GM19397 (cell line): Measurements from ENCODE around the gene MYO16.

Source experiments
- ATAC-seq: cut with Tn5 transposase; IDR thresholded peaks from one replicate; pipeline ENCODE4 v1.9.1; 2021; ENCODE audit warnings: mild to moderate bottlenecking, moderate library complexity; ENCODE audit not compliant: unreplicated experiment

The MYO16 gene

GRCh38 chr13:109144693-109145437, 515.5 kb downstream of the MYO16 start:
- ATAC-seq, result peak; percentile 6

- peak; percentile 84 for ATAC-seq
Measured at GRCh38 chr13:109145631-109146030, 516.2 kb downstream of the MYO16 start.

GRCh38 chr13:109146393-109146792, 517.0 kb downstream of the MYO16 start:
- no peak for ATAC-seq

GRCh38 chr13:109146912-109147647, 517.7 kb downstream of the MYO16 start:
- ATAC-seq, result no peak

- no peak for ATAC-seq
Measured at GRCh38 chr13:109148243-109148642, 518.8 kb downstream of the MYO16 start.

- ATAC-seq, result no peak
Measured at GRCh38 chr13:109150696-109151095, 521.3 kb downstream of the MYO16 start.

- ATAC-seq, result no peak
Measured at GRCh38 chr13:109151255-109151654, 521.8 kb downstream of the MYO16 start.

DNA sequence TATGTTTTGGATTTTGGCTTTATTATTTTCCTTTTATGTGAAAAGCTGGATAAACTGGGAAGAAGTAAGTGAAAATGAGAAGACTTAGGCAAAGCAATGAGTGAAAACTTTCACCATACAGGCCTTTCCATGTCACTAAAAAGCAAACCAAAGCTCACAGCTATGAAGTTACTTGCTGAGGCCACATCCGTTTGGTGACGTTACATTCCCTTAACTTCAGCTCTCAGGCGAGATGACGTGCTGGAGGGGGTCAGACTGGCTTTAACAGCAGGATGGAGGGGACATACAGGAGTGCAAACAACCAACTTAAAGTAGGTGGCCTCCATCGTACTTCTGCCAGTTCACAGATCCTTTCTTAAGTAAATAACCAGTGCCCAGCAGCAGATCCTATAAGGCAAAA, 522.3 kb downstream of the MYO16 start:
- ATAC-seq, result no peak

- ATAC-seq, result no peak
Measured at GRCh38 chr13:109152311-109152820, 523.0 kb downstream of the MYO16 start.

DNA sequence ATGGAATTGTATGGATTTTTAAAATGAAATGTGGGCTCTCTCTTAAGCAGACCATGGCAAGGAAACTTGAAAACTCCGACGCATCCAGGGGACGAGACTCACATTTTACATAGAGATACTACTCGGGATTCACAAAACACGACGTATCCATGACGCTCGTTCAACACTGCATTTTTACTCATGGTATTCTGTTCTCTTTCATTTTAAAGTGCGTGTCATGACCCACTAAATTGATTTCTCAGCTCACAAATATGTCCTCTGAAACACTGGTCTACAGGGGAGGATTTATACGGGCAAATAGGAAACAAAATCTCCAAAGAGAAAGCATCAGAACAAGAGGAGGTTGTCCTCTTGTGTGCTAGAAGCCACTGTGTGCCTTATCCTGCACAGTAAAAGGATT, 523.5 kb downstream of the MYO16 start:
- no peak for ATAC-seq

DNA sequence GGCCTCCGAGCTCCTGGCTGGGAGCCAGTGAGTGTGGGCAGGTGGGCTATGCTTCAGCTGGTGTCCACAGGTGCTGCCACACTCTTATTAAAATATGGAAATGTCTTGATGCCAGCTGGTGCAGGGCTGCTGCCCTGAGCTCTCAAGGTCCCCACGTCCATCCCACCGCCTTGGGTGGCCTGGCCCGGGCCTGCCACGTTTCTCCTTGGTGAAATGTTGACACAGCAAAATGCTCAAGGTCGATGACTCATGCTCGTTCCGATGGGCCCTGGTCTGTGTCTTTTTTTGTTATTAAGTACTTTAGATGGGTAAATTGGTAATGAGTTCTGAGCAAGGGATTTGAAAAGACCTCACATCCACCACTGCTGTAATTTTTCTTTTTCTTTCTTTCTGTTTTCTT, 524.7 kb downstream of the MYO16 start:
- ATAC-seq, result no peak

DNA sequence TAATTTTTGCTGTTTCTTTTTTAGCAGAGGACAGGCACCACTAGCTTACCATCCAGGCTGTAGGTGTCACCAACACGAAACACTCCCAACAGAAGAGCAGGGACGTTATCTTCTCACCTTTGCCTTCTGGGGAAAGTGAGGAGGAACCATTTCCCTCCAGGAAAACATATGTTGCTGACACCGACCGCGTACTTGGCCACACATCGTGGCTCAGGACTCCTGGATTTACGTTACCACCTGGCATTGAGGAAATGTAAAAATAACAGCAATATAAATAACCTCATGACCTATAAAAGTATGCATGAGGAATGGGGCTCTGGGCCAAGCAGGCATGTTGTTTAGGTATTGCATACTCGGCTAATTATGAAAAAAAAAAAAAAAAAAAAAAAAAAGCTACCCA, 525.1 kb downstream of the MYO16 start:
- no peak for ATAC-seq

DNA sequence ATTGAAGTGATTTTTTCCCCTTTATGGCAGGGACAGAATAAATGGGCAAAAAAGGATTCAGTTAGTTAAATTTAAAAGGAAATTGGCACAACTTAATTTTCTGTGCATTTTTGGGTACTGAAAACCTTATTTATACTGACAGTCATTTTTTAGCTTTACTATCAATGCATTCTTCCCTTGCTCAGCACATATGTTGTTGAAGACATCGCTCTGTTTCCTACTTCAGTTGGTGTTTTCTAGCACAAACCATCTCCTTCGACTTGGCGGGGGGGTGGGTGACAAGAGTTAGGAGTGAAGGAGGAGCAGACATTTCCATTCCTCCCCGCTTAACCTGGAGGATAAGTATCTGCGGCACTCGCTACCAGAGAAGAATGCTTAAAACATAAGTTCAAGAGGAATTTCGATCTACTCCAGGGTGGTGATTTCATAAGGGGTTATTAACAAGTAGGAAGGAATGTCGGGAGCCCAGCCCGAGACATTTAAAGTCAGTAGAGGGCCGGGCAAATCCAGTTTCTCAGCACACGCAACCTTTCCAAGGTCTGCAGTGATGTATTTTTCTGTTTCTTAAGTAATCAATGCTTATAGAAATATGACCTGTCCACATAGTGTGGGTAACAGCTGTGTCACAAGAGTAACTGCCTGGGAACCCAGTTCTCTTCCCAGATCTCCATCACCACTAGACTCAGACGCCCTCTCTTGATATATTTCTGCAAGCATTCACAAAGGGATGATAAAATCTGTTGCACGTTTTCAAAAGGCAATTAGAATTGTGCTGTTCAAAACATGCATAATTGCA, 525.8 kb downstream of the MYO16 start:
- no peak for ATAC-seq

GRCh38 chr13:109156181-109156935, 526.9 kb downstream of the MYO16 start:
- no peak for ATAC-seq

DNA sequence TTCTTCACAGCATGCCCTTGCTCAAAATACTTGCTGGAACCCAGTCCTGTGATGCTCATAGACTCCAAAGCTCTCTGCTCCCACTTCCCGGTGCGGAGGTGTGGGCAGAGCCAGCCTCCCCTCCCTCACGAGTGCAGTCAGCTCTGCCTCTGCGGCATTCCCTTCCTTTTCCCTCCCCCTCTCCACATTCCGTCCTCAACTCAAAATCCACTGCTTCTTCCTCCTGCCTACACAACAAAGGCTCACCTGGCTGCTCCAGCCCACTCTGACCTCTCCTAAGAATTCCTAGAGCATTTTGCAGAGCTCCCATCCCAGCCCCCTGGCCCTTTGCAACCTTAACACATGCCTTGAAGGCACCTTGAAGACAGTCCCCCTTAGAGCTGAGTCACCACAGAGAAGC, 527.9 kb downstream of the MYO16 start:
- ATAC-seq, result no peak

DNA sequence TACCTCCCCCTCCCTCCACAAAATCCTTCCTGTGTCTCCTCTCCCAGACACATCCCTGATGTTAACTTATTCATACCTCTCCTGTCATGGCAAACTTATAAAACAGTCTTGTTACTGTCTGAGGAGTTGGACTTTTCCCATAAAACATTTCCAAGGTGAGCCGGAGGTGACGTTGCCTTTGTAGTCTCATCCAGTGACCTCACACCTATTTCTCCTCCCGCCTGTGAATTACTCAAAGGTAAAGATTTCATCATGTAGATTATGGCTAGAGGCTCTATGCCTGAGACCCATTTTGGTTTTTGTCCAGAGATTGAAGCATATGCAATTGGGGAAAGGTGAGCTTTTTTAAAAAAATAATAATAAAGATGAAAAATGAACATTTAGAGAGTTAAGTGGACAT, 529.0 kb downstream of the MYO16 start:
- no peak for ATAC-seq

DNA sequence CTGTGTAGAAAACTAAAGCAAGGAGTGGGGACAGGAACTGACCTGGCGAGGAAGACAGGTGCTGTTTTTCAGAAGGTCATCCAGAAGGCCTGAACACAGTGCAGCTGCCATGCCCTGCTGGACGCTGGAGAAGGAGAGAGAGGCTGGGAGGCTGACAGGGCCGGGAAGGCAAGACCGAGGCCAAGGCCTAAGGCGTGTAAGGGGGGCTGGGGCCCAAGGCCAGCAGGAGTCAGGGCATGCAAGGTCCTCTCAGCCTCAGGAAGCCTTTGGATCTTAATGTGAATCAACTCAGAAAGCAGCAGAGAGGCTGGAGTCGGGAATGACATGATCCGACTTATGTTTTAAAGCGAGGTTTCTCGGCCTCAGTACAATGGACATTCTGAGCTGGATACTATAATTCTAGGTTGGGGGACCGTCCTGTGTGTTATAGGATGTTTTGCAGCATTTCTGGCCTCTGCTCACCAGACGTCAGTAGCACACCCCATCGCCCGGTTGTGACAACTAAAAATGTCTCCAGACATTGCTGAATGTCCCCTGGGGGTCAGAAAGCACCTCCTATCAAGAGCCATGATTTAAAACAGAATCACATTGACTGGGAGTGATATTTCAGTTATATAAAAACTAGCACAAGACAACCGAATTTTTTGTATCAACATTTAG, 530.4 kb downstream of the MYO16 start:
- ATAC-seq, result no peak

DNA sequence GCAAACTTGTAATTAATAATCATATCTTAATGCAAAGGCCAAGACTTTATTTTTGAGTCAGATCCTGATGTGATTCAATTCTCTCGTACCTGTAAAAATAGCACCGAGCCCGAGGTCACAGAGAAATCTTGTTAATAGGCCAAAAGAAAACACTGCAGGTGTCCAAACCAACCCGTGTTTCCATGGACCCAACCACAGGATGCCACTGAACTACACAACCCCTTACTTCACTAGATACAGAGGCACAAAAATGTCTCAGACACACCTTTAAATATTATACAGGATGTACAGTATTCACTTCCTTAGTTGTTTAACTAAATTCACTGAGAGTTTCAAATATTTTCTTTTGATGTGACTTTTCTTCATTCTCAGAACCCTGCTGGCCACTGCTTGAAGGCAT, 530.9 kb downstream of the MYO16 start:
- peak; percentile 33 for ATAC-seq

DNA sequence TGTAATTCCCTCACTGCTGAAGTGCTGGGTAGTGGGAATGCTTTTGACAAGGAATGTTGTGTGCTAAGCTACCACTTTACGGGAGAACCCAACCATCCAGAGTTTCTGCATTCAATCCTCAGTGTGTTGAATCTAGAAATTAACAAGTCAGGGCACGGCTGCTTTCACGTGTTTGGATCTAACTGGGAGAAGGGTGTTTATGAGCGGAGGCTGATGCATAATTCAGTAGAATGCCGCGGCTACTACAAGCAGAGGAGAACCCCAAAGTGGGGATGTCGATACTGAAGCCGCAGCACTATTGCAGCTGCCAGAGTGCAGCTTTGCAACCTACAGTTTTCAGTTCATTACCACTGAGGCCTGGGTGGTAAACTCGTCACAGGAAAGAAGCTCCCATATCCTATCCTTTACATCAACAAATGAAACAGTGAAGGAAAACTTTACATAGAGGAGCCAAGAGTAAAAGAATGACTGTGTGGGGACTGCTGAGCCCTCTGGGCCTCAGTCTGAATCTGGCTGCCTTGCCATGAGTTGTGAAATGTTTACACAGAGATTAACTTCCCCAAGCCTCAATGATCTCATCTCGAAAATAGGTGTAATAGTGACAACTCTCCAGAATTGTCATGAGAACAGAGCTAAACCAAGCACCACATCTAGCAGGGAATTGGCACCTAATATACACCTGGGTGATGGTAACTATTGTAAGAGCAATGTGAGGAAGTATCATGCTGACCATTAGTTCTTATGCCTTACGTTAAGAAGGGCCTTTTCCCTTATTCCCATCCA, 531.7 kb downstream of the MYO16 start:
- no peak for ATAC-seq
